HepG2 (cell line): ENCODE measurements around the gene SEMA4C. TPM values are rescaled to one million over a fixed set of nuclear protein-coding genes. Genes with fewer than 3 reads are reported as not detected.

Source experiments
- ATAC-seq: fragments of 200-7000 bp; cut with Tn5 transposase; 3 replicates; pipeline ENCODE4 v1.9.1; 2020; ENCODE audit warnings: mild to moderate bottlenecking, moderate library complexity
- BruUV-seq: library from RNA; stranded (reverse); fragments of 400-500 nt; replicated peaks from 2 replicates; lab custom pipeline; 2021; lab: Mats Ljungman, UMichigan
- CTCF ChIA-PET: fragments of 300-600 bp; formaldehyde crosslinking; extraction: SDS; loops from one replicate; lab custom pipeline; 2021; ENCODE audit warnings: low total read pairs, inconsistent platforms, low intra/inter-chr PET ratio; lab: Yijun Ruan, JAX
- POLR2A ChIA-PET: fragments of 350-600 bp; sonication (Branson Sonifier 250); formaldehyde crosslinking; loops from one replicate; lab custom pipeline; 2020; ENCODE audit warnings: antibody characterized with exemption, inconsistent platforms; lab: Yijun Ruan, JAX
- DNase-seq: peaks from one replicate; pipeline ENCODE4 v3.0.0-alpha.2; 2015; ENCODE audit warnings: low spot score
- FAIRE-seq: peaks from 3 replicates; lab custom pipeline; 2011; peaks lifted over from hg19 to GRCh38; lab: Jason Lieb, UNC
- H2AFZ ChIP-seq: one replicate; pipeline ENCODE4 v1.6.1; 2011; ENCODE audit warnings: low read length, inconsistent platforms
- H3K27ac ChIP-seq: fragments of 300-600 bp; 3 replicates; pipeline ENCODE4 v1.8.0; 2011; ENCODE audit warnings: mixed run types, mild to moderate bottlenecking, mixed read lengths, low read length, inconsistent platforms; ENCODE audit not compliant: insufficient read depth; ENCODE audit errors: extremely low read length
- H3K27me3 ChIP-seq, 2 experiments: fragments of 200-600 bp in 1 of 2; 2 replicates in 1 of 2; 3 replicates in 1 of 2; pipeline versions ENCODE4 v1.6.0 to v1.8.0; 2011; ENCODE audit warnings: low read length in 2 of 2, mild to moderate bottlenecking in 2 of 2, moderate library complexity in 2 of 2, inconsistent platforms in 1 of 2; ENCODE audit not compliant: insufficient read depth in 2 of 2, control insufficient read depth in 1 of 2
- H3K36me3 ChIP-seq, 2 experiments: fragments of 200-600 bp in 1 of 2; replicated peaks in 1 of 2; 2 replicates in 1 of 2; 3 replicates in 1 of 2; pipeline versions ENCODE4 v1.5.1 to v1.8.0; 2011; ENCODE audit warnings: low read length in 2 of 2, inconsistent platforms in 1 of 2; ENCODE audit not compliant: insufficient read depth in 2 of 2, control insufficient read depth in 1 of 2
- H3K4me1 ChIP-seq: 2 replicates; pipeline ENCODE4 v1.5.1; 2012; ENCODE audit warnings: low read length, inconsistent platforms; ENCODE audit not compliant: insufficient read depth
- H3K4me2 ChIP-seq: 2 replicates; pipeline ENCODE4 v1.6.0; 2011; ENCODE audit warnings: low read depth, low read length, inconsistent platforms
- H3K4me3 ChIP-seq, 3 experiments: fragments of 200-600 bp in 1 of 3; sonication (generic), shearing (Covaris generic) in 1 of 3; replicated peaks in 1 of 3; 2 replicates each; pipeline ENCODE4 v1.5.1; 2011 to 2016; ENCODE audit warnings: low read length in 3 of 3, inconsistent platforms in 2 of 3, low read depth in 2 of 3, mild to moderate bottlenecking in 2 of 3, control low read depth in 1 of 3, mixed read lengths in 1 of 3; ENCODE audit not compliant: insufficient read depth in 1 of 3
- H3K79me2 ChIP-seq: one replicate; pipeline ENCODE4 v1.6.1; 2011; ENCODE audit warnings: low read length, inconsistent platforms; ENCODE audit not compliant: insufficient read depth
- H3K9ac ChIP-seq: 2 replicates; pipeline ENCODE4 v1.6.0; 2011; ENCODE audit warnings: mild to moderate bottlenecking, low read depth, low read length, inconsistent platforms; ENCODE audit not compliant: insufficient read depth
- H3K9me3 ChIP-seq: 2 replicates; pipeline ENCODE4 v1.5.1; 2012; ENCODE audit warnings: mild to moderate bottlenecking, low read length
- H4K20me1 ChIP-seq: 2 replicates; pipeline ENCODE4 v1.6.0; 2011; ENCODE audit warnings: inconsistent platforms, mild to moderate bottlenecking, low read length, moderate library complexity; ENCODE audit not compliant: insufficient read depth
- FOXO4 ChIP-seq: sonication (generic); formaldehyde crosslinking; conservative IDR thresholded peaks from 2 replicates; pipeline ENCODE4 v1.8.1; 2023; ENCODE audit warnings: missing genetic modification reagents
- HINFP ChIP-seq: sonication (generic); formaldehyde crosslinking; IDR thresholded peaks from 2 replicates; pipeline ENCODE4 v1.4.0; 2020; ENCODE audit warnings: low read depth, mild to moderate bottlenecking, missing genetic modification reagents
- HNRNPLL ChIP-seq: fragments of 200-400 bp; formaldehyde crosslinking; IDR thresholded peaks from 2 replicates; pipeline ENCODE4 v1.6.1; 2017; ENCODE audit warnings: mild to moderate bottlenecking, low read depth, low read length; ENCODE audit not compliant: poor library complexity, severe bottlenecking
- NCOA5 ChIP-seq: sonication (generic); formaldehyde crosslinking; IDR thresholded peaks from 2 replicates; pipeline ENCODE4 v1.4.0; 2020; ENCODE audit warnings: missing genetic modification reagents
- POLR2A ChIP-seq, 2 experiments: IDR thresholded peaks; 2 replicates each; pipeline ENCODE4 v1.6.1; 2011; ENCODE audit warnings: low read depth in 2 of 2, low read length in 2 of 2, mild to moderate bottlenecking in 1 of 2, moderate library complexity in 1 of 2; ENCODE audit not compliant: insufficient read depth in 1 of 2
- RARG ChIP-seq: sonication (generic); formaldehyde crosslinking; IDR thresholded peaks from 2 replicates; pipeline ENCODE4 v1.4.0; 2020; ENCODE audit warnings: low read depth, mild to moderate bottlenecking, missing genetic modification reagents
- TBP ChIP-seq: sonication (generic); formaldehyde crosslinking; IDR thresholded peaks from 2 replicates; pipeline ENCODE4 v1.5.0; 2020; ENCODE audit warnings: missing genetic modification reagents
- ZBTB2 ChIP-seq: sonication (generic); formaldehyde crosslinking; IDR thresholded peaks from 2 replicates; pipeline ENCODE4 v1.8.0; 2022; ENCODE audit warnings: low read depth, missing genetic modification reagents
- ZBTB46 ChIP-seq: sonication (generic); formaldehyde crosslinking; IDR thresholded peaks from 2 replicates; pipeline ENCODE4 v1.4.0; 2020; ENCODE audit warnings: mild to moderate bottlenecking, missing genetic modification reagents, borderline replicate concordance
- ZNF253 ChIP-seq: sonication (generic); formaldehyde crosslinking; IDR thresholded peaks from 2 replicates; pipeline ENCODE4 v1.8.0; 2022; ENCODE audit warnings: mild to moderate bottlenecking, missing genetic modification reagents, borderline replicate concordance
- ZNF282 ChIP-seq: fragments of 450-650 bp; IDR thresholded peaks from 2 replicates; pipeline ENCODE4 v1.6.1; 2018; ENCODE audit not compliant: partially characterized antibody
- ZNF414 ChIP-seq: sonication (generic); formaldehyde crosslinking; IDR thresholded peaks from 2 replicates; pipeline ENCODE4 v1.5.0; 2020; ENCODE audit warnings: missing genetic modification reagents
- ZNF441 ChIP-seq: sonication (generic); formaldehyde crosslinking; IDR thresholded peaks from 2 replicates; pipeline ENCODE4 v1.7.0; 2021; ENCODE audit warnings: missing genetic modification reagents, borderline replicate concordance
- ZNF501 ChIP-seq: sonication (generic); formaldehyde crosslinking; IDR thresholded peaks from 2 replicates; pipeline ENCODE4 v1.5.1; 2020; ENCODE audit warnings: mild to moderate bottlenecking, moderate library complexity, missing genetic modification reagents
- ZNF513 ChIP-seq: sonication (generic); formaldehyde crosslinking; conservative IDR thresholded peaks from 2 replicates; pipeline ENCODE4 v1.5.0; 2020; ENCODE audit warnings: missing genetic modification reagents
- ZNF549 ChIP-seq: sonication (generic); formaldehyde crosslinking; IDR thresholded peaks from 2 replicates; pipeline ENCODE4 v1.5.0; 2020; ENCODE audit warnings: missing genetic modification reagents
- WGBS: methylation state at CpG from one replicate; pipeline ENCODE4 v1.1.6; 2017; ENCODE audit warnings: low lambda C conversion rate; 5-methylcytosine and 5-hydroxymethylcytosine counted together
- in situ Hi-C: cut with HindIII; loops from 2 replicates; pipeline ENCODE4 v1.10.0; 2017; ENCODE audit warnings: low pct_unique_long_range_greater_than_20kb; ENCODE audit not compliant: extremely low pct_ligation_motif_present
- intact Hi-C: fragments of 100-400 bp; cut with micrococcal nuclease; formaldehyde crosslinking; loops from one replicate; pipeline ENCODE4 v1.10.0; 2022; ENCODE audit not compliant: unreplicated experiment
- polyA plus RNA-seq, 8 experiments: library from polyadenylated mRNA; depleted of rRNA in 3 of 8; stranded (reverse) in 7 of 8; unstranded in 1 of 8; fragments of >200 nt; fragmentation: Illumina TruSeq in 4 of 8; extraction: Trizol in 4 of 8; gene quantifications; 2 replicates each; pipeline versions ENCODE4 v1.2.1 to v1.2.3, GENCODE V29; 2011 to 2016; ENCODE audit warnings: low read depth in 4 of 8, missing spikeins in 1 of 8, mixed read lengths in 1 of 8; ENCODE audit not compliant: insufficient read depth in 1 of 8
- total RNA-seq, 5 experiments: library from RNA; depleted of rRNA; stranded (reverse); fragments of >200 nt; fragmentation: Illumina TruSeq; extraction: Trizol; gene quantifications; 2 replicates each; pipeline ENCODE4 v1.2.3, GENCODE V29; 2016; ENCODE audit warnings: low read depth in 1 of 5

SEMA4C gene
- total and polyA plus RNA-seq, 2 of the 13 experiments (the other 11 are each of a cell fraction or from before 2014, with no cell fraction given), result 25.9 to 46.6 TPM

- TF ChIP-seq ZBTB2 (CRISPR knock-in tag), result no peak
- TF ChIP-seq ZNF414 (CRISPR knock-in tag), result no peak
- no peak for TF ChIP-seq ZNF253
- TF ChIP-seq ZBTB46, result no peak
- 0 out of 2 replicates have a peak, but pooled peaks have one; percentile 49 for TF ChIP-seq FOXO4 (CRISPR knock-in tag)
- no peak for TF ChIP-seq ZNF282
- no peak for TF ChIP-seq ZNF513
- no peak for TF ChIP-seq HINFP (CRISPR knock-in tag)
- TF ChIP-seq TBP (CRISPR knock-in tag), result no peak
- TF ChIP-seq POLR2A (IDR thresholded peaks at IDR 0.05; ENCODE audit: insufficient read depth in 1 of 2, low read depth in 2 of 2, low read length in 2 of 2), result 0 out of 4 replicates have a peak, but pooled peaks of 1 of the 2 experiments have one; percentile 20
- TF ChIP-seq ZNF501 (CRISPR knock-in tag), result 0 out of 2 replicates have a peak, but pooled peaks have one; percentile 6
- no peak for TF ChIP-seq ZNF549 (CRISPR knock-in tag)
- peak; percentile 0 for TF ChIP-seq HNRNPLL
- TF ChIP-seq NCOA5 (CRISPR knock-in tag), result no peak
- TF ChIP-seq RARG (CRISPR knock-in tag), result no peak
- no peak for TF ChIP-seq ZNF441 (CRISPR knock-in tag)
- TF ChIP-seq, all 625 proteins: peak for 4
- H3K4me3 ChIP-seq, result no peak overlapping the region
- WGBS, result 95% methylated on average over 11 of the region's 11 CpGs
- no peak overlapping the region for H2AFZ ChIP-seq
- POLR2A ChIA-PET, result interaction anchor here (0.7 to 1.1 kb wide), 2 partner anchors 8 to 13 kb away, joined by 3 read pairs; no protein-coding TSS in a partner anchor
- no peak overlapping the region for H3K9ac ChIP-seq
- H3K79me2 ChIP-seq, result no peaks in the 10 kb centered on the region
- DNase-seq (no peak), ATAC-seq (peak; percentile 6; the same call in 1 of the 3 replicates), FAIRE-seq (no peak)
- intact Hi-C loops (no loop called here), in situ Hi-C loops (no loop called here)
- no peak overlapping the region for H3K4me2 ChIP-seq
- BruUV-seq, result no TSS peak
- H3K27ac ChIP-seq, result no peak overlapping the region
- CTCF ChIA-PET, result no interaction called here
- H4K20me1 ChIP-seq, result peaks cover 8% of the 10 kb centered on the region; the same call in 1 of the 2 replicates
- no peaks in the 10 kb centered on the region for H3K9me3 ChIP-seq
- H3K36me3 ChIP-seq, result peaks cover 56 to 70% of the 10 kb centered on the region in 2 experiments
- no peaks in the 10 kb centered on the region for H3K27me3 ChIP-seq
- H3K4me1 ChIP-seq, result no peaks in the 10 kb centered on the region
Measured at GRCh38 chr2:96832408-96832753, 37.5 kb downstream of the SEMA4C start.
